Upper lobe of left lung (tissue), 4 donors: ENCODE data around the gene CACNA1D.

ENCODE experiments used
- CTCF ChIP-seq, 6 experiments: fragments of 450-650 bp in 4 of 6; fragments of 200-600 bp in 2 of 6; sonication (generic) in 2 of 6; IDR thresholded peaks; one replicate each; pipeline ENCODE4 v1.5.1; 2016 to 2019; ENCODE audit warnings: antibody characterized with exemption in 6 of 6
- EP300 ChIP-seq, 4 donors: sonication (generic); formaldehyde crosslinking; IDR thresholded peaks; one replicate each; pipeline ENCODE4 v1.5.1; 2017; ENCODE audit warnings: antibody characterized with exemption in 4 of 4, control low read depth in 2 of 4
- POLR2A ChIP-seq, 4 donors: fragments of 450-650 bp; IDR thresholded peaks; one replicate each; pipeline ENCODE4 v1.5.1; 2016 to 2017; ENCODE audit warnings: antibody characterized with exemption in 4 of 4, mild to moderate bottlenecking in 2 of 4
- POLR2AphosphoS5 ChIP-seq, 2 donors: sonication (generic); formaldehyde crosslinking; IDR thresholded peaks; one replicate each; pipeline ENCODE4 v1.5.1; 2017; ENCODE audit warnings: antibody characterized with exemption in 2 of 2

DNA sequence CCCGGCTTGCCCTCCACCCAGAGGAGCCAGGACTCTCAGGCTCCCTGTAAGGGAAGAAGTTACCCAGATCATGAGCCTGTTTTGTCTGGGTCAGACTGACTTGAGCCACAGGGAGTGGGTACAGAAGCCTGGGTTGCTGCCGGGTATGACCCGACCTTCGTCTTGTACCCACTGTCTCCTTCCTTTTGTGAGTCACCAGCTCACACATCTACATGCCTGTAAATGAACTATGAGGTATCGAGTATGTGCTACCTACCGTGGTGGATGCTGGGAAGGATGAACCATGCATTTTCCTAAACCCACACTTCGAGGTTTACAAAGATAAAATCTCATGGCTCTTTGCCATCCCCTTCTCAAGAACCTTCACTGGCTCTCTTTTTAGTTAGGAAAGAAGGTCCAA lies 56.9 kb downstream of the CACNA1D start:
- TF ChIP-seq POLR2AphosphoS5 (IDR thresholded peaks at IDR 0.05), result no peak
- no peak for TF ChIP-seq CTCF (IDR thresholded peaks at IDR 0.05)
- TF ChIP-seq POLR2A (IDR thresholded peaks at IDR 0.05), result no peak
- no peak for TF ChIP-seq EP300 (IDR thresholded peaks at IDR 0.05)
